Germinal center (tissue), 1 donor: ENCODE results near the gene WDR27.
"Not testable (repeated sequence)": the region's sequence is repeated elsewhere in the genome, so short reads cannot be mapped to it uniquely, and the experiment has no call there.

Experiments
- DNase-seq: peaks from one replicate; pipeline ENCODE4 v3.0.0; 2012; ENCODE audit warnings: mixed read lengths, low spot score

The WDR27 gene

GRCh38 chr6:169661391-169661756 lies 40.5 kb downstream of the WDR27 start:
- no peak for DNase-seq

DNA sequence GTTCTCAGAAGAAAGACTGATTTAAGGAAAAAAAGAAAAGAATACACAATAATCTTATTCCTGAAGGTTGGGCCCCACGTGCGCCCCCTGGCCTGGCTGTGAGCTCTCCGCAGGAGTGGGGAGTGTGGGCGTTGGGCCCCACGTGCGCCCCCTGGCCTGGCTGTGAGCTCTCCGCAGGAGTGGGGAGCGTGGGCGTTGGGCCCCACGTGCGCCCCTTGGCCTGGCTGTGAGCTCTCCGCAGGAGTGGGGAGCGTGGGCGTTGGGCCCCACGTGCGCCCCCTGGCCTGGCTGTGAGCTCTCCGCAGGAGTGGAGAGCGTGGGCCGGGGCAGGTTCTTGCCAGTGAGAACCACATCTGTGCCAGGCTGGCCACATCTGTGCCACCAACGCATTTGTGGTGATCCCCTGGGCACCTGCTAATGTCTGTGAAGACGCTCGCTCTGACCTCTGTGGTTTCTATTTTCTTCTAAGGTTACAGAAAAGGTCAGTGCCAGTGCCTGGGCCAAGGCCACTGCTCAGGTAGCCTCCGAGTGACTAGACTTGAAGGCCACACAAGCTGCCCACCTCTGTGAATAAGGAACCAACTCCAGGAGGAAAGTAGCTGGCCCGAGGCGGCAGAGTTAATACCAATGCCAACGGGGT lies 41.0 kb downstream of the WDR27 start:
- DNase-seq, result no peak

- DNase-seq, result no peak
Observed at GRCh38 chr6:169659820-169660610, 41.8 kb downstream of the WDR27 start.

GRCh38 chr6:169657284-169657610 lies 44.6 kb downstream of the WDR27 start:
- DNase-seq, result no peak

DNA sequence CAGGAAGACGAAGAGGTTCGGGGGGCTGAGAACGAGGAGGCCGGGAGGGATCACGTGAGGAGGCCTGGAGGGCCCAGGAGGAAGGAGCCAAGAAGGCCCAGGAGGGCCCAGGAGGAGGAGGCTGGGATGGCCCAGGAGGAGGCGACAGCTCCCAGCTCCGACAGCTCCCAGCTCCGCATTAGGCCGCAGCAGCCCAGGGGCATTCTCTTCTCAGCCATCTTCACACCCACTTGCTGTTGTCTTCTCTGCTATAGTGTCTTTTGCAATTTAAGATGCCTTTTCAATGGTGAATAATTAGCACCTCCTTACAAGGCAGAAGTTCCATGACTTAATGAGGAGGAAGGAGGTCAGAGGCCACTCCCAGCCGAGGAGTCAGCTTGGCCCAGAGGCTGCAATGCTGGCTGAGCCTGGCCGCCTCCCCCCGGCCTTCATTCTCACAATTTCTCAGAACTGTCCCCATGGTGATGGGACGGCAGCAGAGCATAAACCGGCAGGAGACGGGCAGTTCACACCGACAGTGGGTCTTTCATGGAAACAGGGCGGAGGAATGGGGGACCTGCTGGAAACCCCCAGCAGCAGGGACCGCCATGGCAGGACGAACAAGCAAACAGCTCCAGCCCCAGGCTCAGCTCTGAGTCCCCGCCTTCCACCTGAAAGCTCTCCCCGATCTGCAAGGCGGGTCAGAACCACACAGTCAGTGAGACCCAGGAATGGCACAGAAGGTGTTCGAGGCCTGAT lies 45.1 kb downstream of the WDR27 start:
- no peak for DNase-seq

- peak; percentile 76 for DNase-seq
Observed at GRCh38 chr6:169654598-169655391, 47.0 kb downstream of the WDR27 start.

DNA sequence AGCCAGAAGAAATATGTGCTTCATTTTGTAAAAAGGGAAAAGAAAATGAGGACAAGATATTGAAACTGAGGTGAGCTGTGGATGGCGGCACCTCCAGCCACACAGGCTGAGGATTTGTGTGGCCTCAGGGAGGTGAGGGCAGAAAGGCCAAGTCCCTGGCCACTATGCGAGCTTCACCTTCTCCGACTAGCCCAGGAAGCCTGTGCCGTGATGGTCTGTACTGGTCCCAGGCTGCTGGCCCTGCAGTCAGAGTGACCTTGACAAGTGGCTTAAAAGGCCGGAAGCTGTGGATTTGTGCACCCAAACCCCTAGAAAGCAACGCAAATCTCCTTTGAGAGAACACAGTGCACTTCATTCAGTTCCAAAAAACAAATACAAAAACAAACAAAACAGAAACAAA lies 48.1 kb downstream of the WDR27 start:
- no peak for DNase-seq

- no peak for DNase-seq
Observed at GRCh38 chr6:169652896-169653295, 48.9 kb downstream of the WDR27 start.

GRCh38 chr6:169651498-169651897 lies 50.3 kb downstream of the WDR27 start:
- DNase-seq, result no peak

GRCh38 chr6:169650959-169651292 lies 50.9 kb downstream of the WDR27 start:
- DNase-seq, result no peak

GRCh38 chr6:169650241-169650958 lies 51.4 kb downstream of the WDR27 start:
- DNase-seq, result no peak

- no peak for DNase-seq
Observed at GRCh38 chr6:169648617-169649016, 53.2 kb downstream of the WDR27 start.

GRCh38 chr6:169648092-169648491 lies 53.7 kb downstream of the WDR27 start:
- DNase-seq, result no peak

DNA sequence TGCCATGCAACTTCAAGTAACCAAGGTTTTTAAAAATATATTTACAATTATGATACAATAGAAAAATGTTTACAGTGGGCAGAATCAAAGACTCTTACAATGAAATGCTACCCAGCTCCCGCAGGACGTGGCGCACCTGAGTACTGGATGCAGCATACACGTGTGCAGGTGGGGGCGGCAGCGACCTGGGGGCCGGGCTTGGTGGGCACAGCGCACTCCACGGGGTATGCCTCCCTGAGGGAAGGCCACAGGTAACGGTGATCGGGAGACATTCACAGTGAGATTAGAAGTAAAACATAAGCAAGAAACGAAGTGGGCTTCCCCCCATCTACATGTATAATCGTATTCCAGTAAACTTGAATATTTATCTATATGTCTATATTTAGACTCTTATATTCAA lies 54.2 kb downstream of the WDR27 start:
- no peak for DNase-seq

GRCh38 chr6:169646906-169647567 lies 54.8 kb downstream of the WDR27 start:
- no peak for DNase-seq

GRCh38 chr6:169645459-169645858 lies 56.4 kb downstream of the WDR27 start:
- DNase-seq, result not testable (repeated sequence)

GRCh38 chr6:169643521-169643920 lies 58.3 kb downstream of the WDR27 start:
- no peak for DNase-seq

DNA sequence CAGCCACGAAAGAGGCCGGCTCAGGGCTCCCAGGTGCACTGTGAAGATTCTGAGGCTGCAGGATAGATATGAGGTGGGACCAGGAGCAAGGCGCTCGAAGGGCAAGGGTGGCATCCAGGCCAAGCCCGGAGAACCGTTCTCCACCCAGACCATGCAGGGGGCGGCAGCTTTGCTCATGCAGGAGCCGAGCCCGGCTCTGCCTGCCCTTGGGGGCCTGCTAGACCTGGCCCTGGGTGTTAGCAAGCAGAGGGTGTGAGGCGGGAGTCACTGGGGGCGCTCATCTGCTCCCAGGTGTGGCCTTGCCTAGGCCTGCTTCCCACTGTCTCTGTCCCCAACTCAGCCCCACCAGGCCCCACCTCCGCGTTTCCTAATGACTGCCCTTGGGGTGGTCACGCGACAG lies 59.4 kb downstream of the WDR27 start:
- DNase-seq, result no peak

- no peak for DNase-seq
Observed at GRCh38 chr6:169641461-169642085, 60.3 kb downstream of the WDR27 start.

DNA sequence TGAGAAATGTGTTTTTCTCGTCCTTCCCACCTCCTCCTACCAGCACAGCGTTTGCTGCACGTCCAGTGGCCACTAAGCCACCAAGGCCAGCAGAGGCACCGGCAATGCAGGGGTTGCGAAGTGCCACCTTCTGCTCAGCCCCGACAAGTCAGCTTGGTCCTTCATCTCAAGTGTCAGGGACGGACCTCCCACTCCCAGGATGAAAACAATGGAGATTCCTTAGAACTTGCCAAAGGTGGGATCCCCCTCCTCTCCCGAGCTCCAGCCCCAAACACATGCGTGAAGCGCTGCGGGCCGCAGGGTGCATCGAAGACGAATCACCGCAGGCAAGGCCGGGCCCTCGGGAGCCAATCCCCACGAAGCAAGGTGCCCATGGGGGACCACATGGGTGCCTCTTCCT lies 60.8 kb downstream of the WDR27 start:
- no peak for DNase-seq

DNA sequence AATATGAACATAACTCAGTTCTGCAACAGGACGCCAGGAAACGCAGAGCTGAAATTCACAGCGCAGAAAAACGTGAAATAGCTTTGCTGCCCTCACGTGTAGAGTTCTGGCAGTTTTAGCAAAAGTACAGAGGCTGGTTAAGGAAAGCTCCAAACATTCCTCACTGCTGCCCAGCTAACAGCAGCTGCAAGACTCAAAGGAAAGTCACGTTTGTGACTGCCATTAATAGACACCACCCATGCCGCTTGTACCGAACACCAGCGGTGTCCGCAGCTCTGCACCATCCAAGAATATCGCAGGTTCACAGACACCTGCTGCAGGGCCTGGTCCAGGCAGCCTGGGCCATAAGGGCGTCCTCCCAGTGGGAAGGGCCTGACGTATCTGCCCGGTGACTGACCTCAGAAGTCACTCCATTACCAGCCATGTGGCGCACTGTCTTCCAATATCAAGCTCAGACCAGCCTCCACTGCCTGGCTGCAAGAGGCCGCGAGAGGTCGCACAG lies 61.4 kb downstream of the WDR27 start:
- no peak for DNase-seq
